Endothelial cell of umbilical vein (primary cell): ENCODE measurements around the gene ZNF423. TPM values are rescaled to one million over a fixed set of nuclear protein-coding genes. Genes with fewer than 3 reads are reported as not detected.

Source experiments
- BruUV-seq: library from RNA; stranded (reverse); fragments of 400-500 nt; replicated peaks from 2 replicates; lab custom pipeline; 2021; lab: Mats Ljungman, UMichigan
- CTCF ChIA-PET: fragments of 300-600, 350-600 bp; sonication (Branson Sonifier 250); formaldehyde crosslinking; loops from one replicate; lab custom pipeline; 2021; ENCODE audit warnings: antibody characterized with exemption, inconsistent platforms; lab: Charles Lee
- POLR2A ChIA-PET: fragments of 300-600, 350-600 bp; sonication (Branson Sonifier 250); formaldehyde crosslinking; loops from one replicate; lab custom pipeline; 2021; ENCODE audit warnings: antibody characterized with exemption, inconsistent platforms; lab: Charles Lee
- DNase-seq: peaks from one replicate; pipeline ENCODE4 v3.0.0-alpha.2; 2011; ENCODE audit warnings: low read depth, low spot score
- FAIRE-seq: peaks from 2 replicates; lab custom pipeline; 2011; peaks lifted over from hg19 to GRCh38; lab: Jason Lieb, UNC
- H2AFZ ChIP-seq: 2 replicates; pipeline ENCODE4 v1.6.0; 2012; ENCODE audit warnings: low read depth, low read length, control low read depth, inconsistent platforms
- H3K27ac ChIP-seq: 2 replicates; pipeline ENCODE4 v1.5.1; 2011; ENCODE audit warnings: low read depth, mild to moderate bottlenecking, control low read depth, low read length, moderate library complexity; ENCODE audit not compliant: insufficient read depth
- H3K27me3 ChIP-seq, 2 experiments: 2 replicates each; pipeline versions ENCODE4 v1.6.0 to v1.6.1; 2011; ENCODE audit warnings: low read length in 2 of 2, mixed read lengths in 1 of 2; ENCODE audit not compliant: control insufficient read depth in 2 of 2, insufficient read depth in 2 of 2
- H3K36me3 ChIP-seq, 2 experiments: 2 replicates in 1 of 2; 3 replicates in 1 of 2; pipeline ENCODE4 v1.5.1; 2011; ENCODE audit warnings: low read length in 2 of 2, mild to moderate bottlenecking in 1 of 2, moderate library complexity in 1 of 2; ENCODE audit not compliant: control insufficient read depth in 2 of 2, insufficient read depth in 2 of 2; ENCODE audit errors: extremely low read depth in 1 of 2
- H3K4me1 ChIP-seq: 3 replicates; pipeline ENCODE4 v1.5.1; 2011; ENCODE audit warnings: mild to moderate bottlenecking, low read length; ENCODE audit not compliant: control insufficient read depth, insufficient read depth; ENCODE audit errors: extremely low read depth
- H3K4me2 ChIP-seq: 2 replicates; pipeline ENCODE4 v1.6.1; 2011; ENCODE audit warnings: low read length, control low read depth, mixed read lengths; ENCODE audit not compliant: insufficient read depth
- H3K4me3 ChIP-seq, 3 experiments: fragments of 200-600 bp in 1 of 3; sonication (generic), shearing (Covaris generic) in 1 of 3; replicated peaks in 1 of 3; 2 replicates each; pipeline ENCODE4 v1.5.1; 2011 to 2016; ENCODE audit warnings: control low read depth in 3 of 3, low read length in 3 of 3, mild to moderate bottlenecking in 2 of 3, inconsistent platforms in 1 of 3, low read depth in 1 of 3, moderate library complexity in 1 of 3; ENCODE audit not compliant: insufficient read depth in 1 of 3
- H3K79me2 ChIP-seq: 2 replicates; pipeline ENCODE4 v1.6.0; 2012; ENCODE audit warnings: low read length, inconsistent platforms; ENCODE audit not compliant: control insufficient read depth, insufficient read depth
- H3K9ac ChIP-seq: replicated peaks from 2 replicates; pipeline ENCODE3; 2011; ENCODE audit warnings: low read length, control low read depth; ENCODE audit not compliant: insufficient read depth; ENCODE audit errors: extremely low read depth
- H3K9me1 ChIP-seq: replicated peaks from 3 replicates; pipeline ENCODE4 v1.6.0; 2011; ENCODE audit warnings: mild to moderate bottlenecking, low read length; ENCODE audit not compliant: control insufficient read depth, insufficient read depth; ENCODE audit errors: extremely low read depth
- H3K9me3 ChIP-seq: replicated peaks from 2 replicates; pipeline ENCODE4 v1.5.1; 2012; ENCODE audit warnings: low read length, inconsistent platforms; ENCODE audit not compliant: control insufficient read depth, insufficient read depth
- H4K20me1 ChIP-seq: replicated peaks from 2 replicates; pipeline ENCODE3; 2011; ENCODE audit warnings: mild to moderate bottlenecking, low read length; ENCODE audit not compliant: control insufficient read depth, insufficient read depth; ENCODE audit errors: extremely low read depth
- EZH2 ChIP-seq: IDR thresholded peaks from 2 replicates; pipeline ENCODE4 v1.6.1; 2012; ENCODE audit warnings: borderline replicate concordance, low read depth, mild to moderate bottlenecking, moderate library complexity, low read length, inconsistent platforms; ENCODE audit not compliant: severe bottlenecking
- FOS ChIP-seq: IDR thresholded peaks from 2 replicates; pipeline ENCODE4 v1.6.1; 2011; ENCODE audit warnings: mild to moderate bottlenecking, low read length, moderate library complexity, borderline replicate concordance; ENCODE audit not compliant: insufficient read depth
- GATA2 ChIP-seq: IDR thresholded peaks from 2 replicates; pipeline ENCODE4 v1.7.0; 2011; ENCODE audit warnings: low read depth, mild to moderate bottlenecking, moderate library complexity, mixed read lengths, low read length; ENCODE audit not compliant: insufficient read length, insufficient read depth
- JUN ChIP-seq: IDR thresholded peaks from 2 replicates; pipeline ENCODE4 v1.6.1; 2011; ENCODE audit warnings: borderline replicate concordance, low read depth; ENCODE audit not compliant: insufficient read length, insufficient read depth
- MYC ChIP-seq: IDR thresholded peaks from one replicate; pipeline ENCODE4 v1.6.1; 2011; ENCODE audit warnings: mild to moderate bottlenecking, low read depth, low read length
- POLR2A ChIP-seq: IDR thresholded peaks from 2 replicates; pipeline ENCODE4 v1.6.1; 2012; ENCODE audit warnings: low read depth, mild to moderate bottlenecking, control low read depth, low read length
- POLR2AphosphoS5 ChIP-seq: IDR thresholded peaks from 2 replicates; pipeline ENCODE4 v1.6.1; 2012; ENCODE audit warnings: low read depth, mild to moderate bottlenecking, control low read depth, low read length, moderate library complexity; ENCODE audit not compliant: insufficient read depth
- dilution Hi-C: fragments of 300-500 bp; cut with MboI; formaldehyde crosslinking; loops from one replicate; pipeline ENCODE4 v1.15.0; 2019; ENCODE audit warnings: low sequenced_read_pairs; ENCODE audit not compliant: extremely low pct_ligation_motif_present
- intact Hi-C: fragments of 100-400 bp; cut with micrococcal nuclease; formaldehyde crosslinking; loops from one replicate; pipeline ENCODE4 v1.10.0; 2022
- polyA plus RNA-seq, 4 experiments: library from polyadenylated mRNA; depleted of rRNA in 3 of 4; stranded (reverse) in 3 of 4; unstranded in 1 of 4; fragments of >200 nt; gene quantifications; 2 replicates each; pipeline versions ENCODE4 v1.2.1 to v1.2.3, GENCODE V29; 2011 to 2012; ENCODE audit warnings: missing spikeins in 1 of 4
- total RNA-seq: library from RNA; stranded (reverse); gene quantifications from 2 replicates; pipeline ENCODE4 v1.2.3, GENCODE V29; 2021
- TF ChIP-seq, protein P1 (sequence below), 2 donors: IDR thresholded peaks; 1 replicate in 1 of 2; 2 replicates in 1 of 2; pipeline ENCODE4 v1.5.1; 2011; ENCODE audit warnings: low read length in 2 of 2, mild to moderate bottlenecking in 2 of 2, moderate library complexity in 2 of 2, control low read depth in 1 of 2, inconsistent platforms in 1 of 2, low read depth in 1 of 2; ENCODE audit not compliant: insufficient read depth in 1 of 2; ENCODE audit errors: extremely low read depth in 1 of 2
- TF ChIP-seq, protein P2 (sequence below): IDR thresholded peaks from 2 replicates; pipeline ENCODE4 v1.6.1; 2011; ENCODE audit not compliant: insufficient read depth, insufficient read length

Gene ZNF423
- total and polyA plus RNA-seq, 2 donors (not counting 3 experiments of a cell fraction or from before 2014, with no cell fraction given) = 2.2 to 8.1 TPM

DNA sequence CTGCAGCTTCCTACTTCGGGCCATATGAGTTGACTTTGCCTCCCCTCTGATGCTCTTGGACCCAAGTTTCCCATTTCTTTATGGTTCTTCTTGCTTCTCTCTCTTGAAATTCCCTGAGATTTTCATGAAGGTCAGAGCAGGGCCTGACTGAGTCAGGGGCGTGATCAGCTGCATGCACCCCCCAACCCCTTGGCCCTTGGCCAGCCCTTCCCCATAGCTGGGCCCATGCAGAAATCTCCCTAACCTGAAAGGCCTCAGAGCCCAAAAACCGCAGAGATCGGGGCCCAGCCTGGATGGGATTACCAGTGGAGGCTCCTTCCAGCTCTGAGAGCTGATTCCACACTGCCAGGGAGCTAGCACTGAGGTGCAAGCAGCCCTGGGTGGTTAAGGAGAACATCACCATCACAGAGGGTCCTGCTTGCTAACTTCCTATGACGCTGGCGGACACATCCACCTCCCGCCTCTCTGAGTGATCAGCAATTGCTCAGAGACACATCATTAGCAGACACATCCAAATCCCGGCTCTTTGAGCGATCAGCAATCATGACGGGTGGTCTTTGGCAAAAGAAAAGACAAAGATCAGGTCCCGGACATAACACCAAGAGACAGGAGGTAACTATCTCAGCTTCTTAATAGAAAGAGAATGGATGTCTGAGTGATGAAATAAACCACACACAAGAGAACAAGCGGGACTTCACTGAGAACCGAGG lies 320.9 kb downstream of the ZNF423 start:
- dilution Hi-C loops = no loop called here
- no peak overlapping the region for H3K4me3 ChIP-seq
- no peak overlapping the region for H3K9ac ChIP-seq
- TF ChIP-seq, protein P1, sequence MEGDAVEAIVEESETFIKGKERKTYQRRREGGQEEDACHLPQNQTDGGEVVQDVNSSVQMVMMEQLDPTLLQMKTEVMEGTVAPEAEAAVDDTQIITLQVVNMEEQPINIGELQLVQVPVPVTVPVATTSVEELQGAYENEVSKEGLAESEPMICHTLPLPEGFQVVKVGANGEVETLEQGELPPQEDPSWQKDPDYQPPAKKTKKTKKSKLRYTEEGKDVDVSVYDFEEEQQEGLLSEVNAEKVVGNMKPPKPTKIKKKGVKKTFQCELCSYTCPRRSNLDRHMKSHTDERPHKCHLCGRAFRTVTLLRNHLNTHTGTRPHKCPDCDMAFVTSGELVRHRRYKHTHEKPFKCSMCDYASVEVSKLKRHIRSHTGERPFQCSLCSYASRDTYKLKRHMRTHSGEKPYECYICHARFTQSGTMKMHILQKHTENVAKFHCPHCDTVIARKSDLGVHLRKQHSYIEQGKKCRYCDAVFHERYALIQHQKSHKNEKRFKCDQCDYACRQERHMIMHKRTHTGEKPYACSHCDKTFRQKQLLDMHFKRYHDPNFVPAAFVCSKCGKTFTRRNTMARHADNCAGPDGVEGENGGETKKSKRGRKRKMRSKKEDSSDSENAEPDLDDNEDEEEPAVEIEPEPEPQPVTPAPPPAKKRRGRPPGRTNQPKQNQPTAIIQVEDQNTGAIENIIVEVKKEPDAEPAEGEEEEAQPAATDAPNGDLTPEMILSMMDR (IDR thresholded peaks at IDR 0.05; ENCODE audit: extremely low read depth in 1 of 2, insufficient read depth in 1 of 2, low read depth in 1 of 2, low read length in 2 of 2) = no peak
- POLR2A ChIA-PET = no interaction called here
- no peak overlapping the region for H2AFZ ChIP-seq
- no peak overlapping the region for H3K27ac ChIP-seq
- H3K79me2 ChIP-seq = no peaks in the 10 kb centered on the region
- CTCF ChIA-PET = interaction anchor here (0.8 kb wide), 1 partner anchor 10 kb away, joined by 3 read pairs; no protein-coding TSS in a partner anchor
- H3K36me3 ChIP-seq = no peaks in the 10 kb centered on the region
- FAIRE-seq = no peak
- DNase-seq = no peak
- no peak overlapping the region for H3K4me2 ChIP-seq
- H3K27me3 ChIP-seq = no peaks in the 10 kb centered on the region
- BruUV-seq = no TSS peak
- no peaks in the 10 kb centered on the region for H3K9me1 ChIP-seq
- H3K9me3 ChIP-seq = no peaks in the 10 kb centered on the region
- intact Hi-C loops = no loop called here
- H3K4me1 ChIP-seq = no peaks in the 10 kb centered on the region
- no peaks in the 10 kb centered on the region for H4K20me1 ChIP-seq

DNA sequence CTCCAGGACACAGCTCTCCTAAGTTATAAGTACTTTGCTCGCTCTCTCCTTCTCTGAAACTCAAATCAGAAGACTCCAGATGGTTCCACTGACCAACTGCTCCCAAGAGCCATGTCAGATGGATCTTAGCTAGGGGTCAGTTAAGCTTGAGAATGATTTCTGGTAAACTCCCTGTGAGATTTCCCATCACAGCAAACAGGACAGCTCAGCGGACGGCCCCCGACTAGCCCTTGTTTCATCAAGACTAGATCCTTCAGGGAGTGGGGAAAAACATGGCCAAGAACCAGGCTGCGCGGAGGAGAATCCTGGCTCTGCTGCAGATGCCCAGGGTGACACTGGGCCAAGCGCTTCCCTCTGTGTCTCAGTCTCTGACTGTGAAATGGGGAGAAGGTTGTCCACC lies 322.5 kb downstream of the ZNF423 start:
- ChIA-PET CTCF (interaction anchor here (0.9 kb wide), 1 partner anchor 23 kb away, joined by 3 read pairs; no protein-coding TSS in a partner anchor), POLR2A (no interaction called here)
- dilution Hi-C loops = no loop called here
- Histone ChIP-seq H3K4me3 (no peak overlapping the region), H3K27me3 (no peaks in the 10 kb centered on the region), H3K9ac (no peak overlapping the region), H3K27ac (no peak overlapping the region), H4K20me1 (no peaks in the 10 kb centered on the region), H3K9me3 (no peaks in the 10 kb centered on the region), H2AFZ (no peak overlapping the region), H3K79me2 (no peaks in the 10 kb centered on the region), H3K4me2 (no peak overlapping the region), H3K9me1 (no peaks in the 10 kb centered on the region), H3K36me3 (no peaks in the 10 kb centered on the region), H3K4me1 (no peaks in the 10 kb centered on the region)
- FAIRE-seq (no peak), DNase-seq (no peak)
- TF ChIP-seq EZH2 = no peak
- TF ChIP-seq, protein P2, sequence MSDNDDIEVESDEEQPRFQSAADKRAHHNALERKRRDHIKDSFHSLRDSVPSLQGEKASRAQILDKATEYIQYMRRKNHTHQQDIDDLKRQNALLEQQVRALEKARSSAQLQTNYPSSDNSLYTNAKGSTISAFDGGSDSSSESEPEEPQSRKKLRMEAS = no peak
- TF ChIP-seq, protein P1 (IDR thresholded peaks at IDR 0.05; ENCODE audit: extremely low read depth in 1 of 2, insufficient read depth in 1 of 2, low read depth in 1 of 2, low read length in 2 of 2) = no peak
- TF ChIP-seq GATA2 = no peak
- no peak for TF ChIP-seq FOS
- TF ChIP-seq MYC = no peak
- TF ChIP-seq POLR2A = no peak
- no peak for TF ChIP-seq JUN
- no peak for TF ChIP-seq POLR2AphosphoS5
- intact Hi-C loops = no loop called here
- BruUV-seq = no TSS peak
